Activated CD8-positive, alpha-beta memory T cell treated with anti-CD3 and anti-CD28 coated beads for 4 hours (primary cell): Measurements from ENCODE around the gene CEACAM18.
"Not testable (repeated sequence)": the region's sequence is repeated elsewhere in the genome, so short reads cannot be mapped to it uniquely, and the experiment has no call there.

ENCODE experiments used
- DNase-seq, 2 donors: peaks; one replicate each; pipeline ENCODE4 v3.0.0-alpha.2; 2020; ENCODE audit warnings: low read depth in 2 of 2

Gene CEACAM18

DNA sequence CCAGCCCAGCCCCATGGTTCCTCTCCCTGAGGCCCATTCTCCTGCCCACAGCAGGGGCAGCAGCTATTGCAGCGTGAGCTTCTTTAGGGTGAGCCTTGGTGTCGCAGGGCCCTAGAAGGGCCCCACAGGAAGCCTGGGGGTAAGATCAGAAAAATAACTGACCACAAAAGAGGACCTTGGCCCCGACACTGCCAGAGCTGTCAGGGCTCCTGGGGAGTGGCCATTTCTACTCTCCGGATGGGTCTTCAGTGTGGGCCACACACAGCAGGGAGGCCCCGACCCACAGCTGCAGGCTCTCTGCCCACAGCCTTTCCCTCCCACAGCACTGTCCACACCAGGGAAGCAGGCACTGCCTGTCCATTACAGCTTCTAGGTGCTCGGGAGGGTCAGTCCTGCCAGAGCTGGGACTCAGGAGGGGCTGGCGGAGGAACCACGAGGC lies 16.6 kb upstream of the CEACAM18 start:
- DNase-seq, result no peak

DNA sequence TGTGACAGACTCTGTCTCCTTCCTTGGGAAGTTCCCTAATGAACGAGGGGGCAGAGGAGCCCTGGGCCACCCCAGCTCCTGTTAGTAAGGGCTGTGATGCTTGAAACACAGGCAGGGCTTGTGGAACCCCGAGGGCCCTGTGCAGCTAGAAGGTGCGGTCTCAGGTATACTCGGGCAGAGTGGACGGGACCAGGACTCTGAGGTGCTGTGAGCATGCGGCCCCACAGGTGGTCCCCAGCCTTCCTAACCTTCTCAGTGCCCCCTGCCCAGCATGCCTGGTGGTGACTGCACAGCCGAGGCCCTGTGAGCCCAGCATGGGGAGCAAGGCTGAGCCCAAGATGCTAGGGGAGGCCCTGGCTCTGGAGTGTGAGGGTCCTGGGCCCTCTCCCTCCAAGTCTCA lies 16.1 kb upstream of the CEACAM18 start:
- no peak for DNase-seq

DNA sequence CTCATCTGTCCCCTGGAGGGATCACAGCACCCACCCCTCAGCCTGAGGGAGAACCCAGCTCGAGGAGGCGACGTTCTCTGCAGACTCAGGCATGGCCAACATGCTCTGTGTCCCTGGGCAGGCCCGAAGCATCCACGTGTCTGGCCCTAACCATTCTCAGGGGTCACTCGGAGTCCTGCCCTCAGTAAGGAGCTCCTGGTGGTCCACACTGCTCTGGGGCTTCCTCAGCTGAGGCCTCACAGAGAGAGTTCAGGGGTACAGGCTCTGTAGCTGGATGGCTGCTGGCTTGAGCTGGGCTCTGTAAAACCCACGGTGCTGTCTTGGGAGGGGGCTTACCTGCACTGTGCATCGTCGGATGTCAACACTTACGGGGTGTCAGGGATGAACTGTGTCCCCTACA lies 15.7 kb upstream of the CEACAM18 start:
- DNase-seq, result no peak

DNA sequence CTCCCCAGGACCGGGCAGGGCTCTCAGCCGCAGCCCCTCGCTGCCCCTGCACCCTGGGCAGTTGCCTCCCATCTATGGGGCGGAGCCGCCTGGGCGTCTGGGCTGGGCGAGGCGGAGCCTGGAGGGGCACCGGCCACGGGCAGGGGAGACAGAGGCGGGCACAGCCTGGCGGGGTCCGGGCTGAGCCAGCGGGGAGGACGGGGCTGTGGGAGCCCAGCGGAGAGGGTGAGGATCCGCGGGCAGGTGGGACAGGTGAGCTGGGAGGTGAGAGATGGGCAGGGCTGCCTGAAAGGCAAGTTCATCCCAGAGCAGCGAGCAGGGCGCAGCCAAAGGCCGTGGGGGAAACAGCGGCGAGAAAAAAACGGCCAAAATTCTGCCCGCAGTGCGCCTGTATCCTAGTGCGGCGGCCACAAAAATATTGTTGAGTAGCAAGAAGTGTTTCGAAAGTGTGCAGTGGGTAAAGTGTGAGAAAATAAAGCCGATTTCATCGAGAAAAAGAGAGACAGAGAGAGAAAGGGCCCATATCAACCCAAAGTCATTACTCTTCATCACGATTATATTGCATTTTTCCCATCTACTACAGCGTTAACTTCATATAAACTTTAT lies 14.3 kb upstream of the CEACAM18 start:
- not testable (repeated sequence) for DNase-seq

DNA sequence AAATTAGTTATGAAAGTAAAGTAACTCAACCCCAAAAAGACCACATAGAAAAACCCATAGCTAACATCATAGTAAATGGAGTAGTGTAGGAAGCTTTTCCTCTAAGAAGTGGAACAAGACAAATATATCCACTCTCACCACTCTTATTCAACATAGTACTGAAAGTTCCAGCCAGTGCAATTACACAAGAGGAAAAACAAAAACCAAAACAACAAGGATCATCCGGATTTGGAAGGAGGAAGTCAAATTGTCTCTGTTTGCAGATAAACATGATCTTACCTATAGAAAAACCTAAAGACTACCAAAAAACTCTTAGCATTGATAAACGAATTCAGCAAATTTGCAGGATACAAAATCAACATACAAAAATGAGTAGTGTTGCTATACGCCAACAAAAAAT lies 11.6 kb upstream of the CEACAM18 start:
- DNase-seq, result no peak

DNA sequence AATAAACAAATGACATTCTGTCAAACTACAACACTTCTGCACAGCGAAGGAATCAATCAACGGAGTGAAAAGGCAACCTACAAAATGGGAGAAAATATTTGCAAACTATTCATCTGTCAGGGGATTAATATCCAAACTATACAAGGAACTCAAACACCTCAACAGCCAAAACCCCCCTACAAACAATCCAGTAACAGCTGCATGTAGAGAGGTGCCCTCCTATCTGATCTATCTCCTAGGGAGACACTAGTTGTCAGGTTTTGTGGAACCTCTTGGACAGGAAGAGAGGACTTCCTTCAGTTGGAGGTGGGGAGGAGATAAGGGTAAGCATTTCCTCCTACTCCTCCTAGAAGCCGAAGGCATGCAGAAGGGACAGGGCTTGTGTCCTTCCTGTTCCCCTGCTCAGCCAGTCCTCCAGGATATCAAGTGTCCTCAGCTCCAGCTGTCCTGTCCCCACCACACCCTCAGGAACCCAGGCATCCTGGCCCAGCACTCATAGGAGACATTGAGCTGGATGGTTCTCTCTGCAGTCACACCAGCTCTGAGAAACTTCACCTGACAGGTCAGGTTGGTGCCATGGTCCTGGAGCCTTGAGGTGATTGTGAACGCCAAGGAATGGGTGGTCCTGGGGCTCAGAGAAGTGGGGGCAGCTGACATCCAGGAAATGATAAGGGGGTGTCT lies 10.3 kb upstream of the CEACAM18 start:
- DNase-seq, result no peak

DNA sequence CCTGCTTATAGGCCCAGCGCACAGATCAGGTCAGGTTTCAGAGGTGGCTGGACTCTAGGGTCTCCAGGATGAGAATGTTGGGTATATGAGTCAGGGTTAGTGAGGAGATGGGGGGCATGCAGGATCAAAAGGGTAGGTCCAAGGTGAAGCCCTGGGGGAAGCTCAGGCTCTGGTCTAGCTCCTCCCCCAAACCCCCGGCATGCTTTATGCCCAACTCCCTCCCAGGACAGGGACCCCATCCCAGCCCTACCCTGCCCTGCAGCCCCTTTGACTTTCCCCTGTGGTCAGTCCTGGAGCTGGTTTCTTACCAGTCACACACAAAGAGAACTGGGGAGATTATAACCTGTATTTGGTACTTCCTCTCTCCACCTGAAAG lies 9.8 kb upstream of the CEACAM18 start:
- DNase-seq, result no peak

DNA sequence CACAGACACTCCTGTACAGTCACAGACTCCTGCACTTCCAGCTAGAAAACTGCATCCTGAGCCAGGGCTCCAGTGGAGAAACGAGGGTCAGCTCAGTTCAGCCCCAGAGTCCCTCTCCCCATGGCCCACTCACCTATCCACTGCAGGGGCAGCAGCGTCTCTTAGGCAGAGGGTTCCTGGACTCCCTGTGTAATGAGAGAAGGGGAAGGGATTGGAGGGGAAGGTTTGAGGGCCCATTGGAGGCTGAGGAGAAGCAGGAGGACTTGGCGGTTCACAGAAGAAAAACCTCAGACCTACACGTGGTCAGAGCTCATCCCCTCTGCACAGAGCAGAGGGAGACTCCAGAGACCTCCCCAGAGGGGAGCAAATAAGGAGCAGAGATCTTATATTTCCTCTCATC lies 9.2 kb upstream of the CEACAM18 start:
- no peak for DNase-seq

DNA sequence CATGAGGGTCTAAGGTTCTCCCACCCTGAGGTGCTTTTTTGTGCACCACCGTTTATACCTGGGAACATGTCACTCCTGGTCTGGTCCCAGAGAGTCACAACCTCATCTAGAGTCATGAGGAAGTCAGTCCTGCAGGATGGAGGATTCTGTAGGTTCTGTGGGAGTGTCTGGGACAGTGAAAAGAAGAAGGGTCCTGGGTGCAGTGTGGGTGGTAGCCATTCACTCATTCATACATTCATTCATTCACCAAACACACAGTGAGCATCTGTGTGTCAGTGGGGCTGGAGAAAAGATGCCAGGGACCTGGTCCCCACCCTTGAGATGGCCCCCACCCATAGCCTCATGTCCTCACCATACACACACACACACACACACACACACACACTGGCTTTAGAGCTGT lies 8.7 kb upstream of the CEACAM18 start:
- no peak for DNase-seq

DNA sequence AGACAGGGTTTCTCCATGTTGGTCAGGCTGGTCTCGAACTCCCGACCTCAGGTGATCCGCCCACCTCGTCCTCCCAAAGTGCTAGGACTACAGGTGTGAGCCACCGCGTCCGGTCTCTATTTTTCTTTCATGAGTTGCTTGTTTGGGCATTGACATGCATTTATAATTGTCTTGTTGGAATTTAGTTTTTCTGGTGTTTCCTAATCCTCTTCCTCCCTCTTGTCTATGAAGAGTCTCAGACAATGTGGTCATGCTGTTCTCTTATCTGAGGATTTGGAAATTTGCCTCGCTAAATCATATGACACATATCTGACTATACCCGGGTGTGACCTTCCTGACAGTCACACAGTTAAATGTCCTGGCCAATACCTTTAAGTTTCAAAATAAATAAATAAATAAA lies 7.4 kb upstream of the CEACAM18 start:
- DNase-seq, result no peak

DNA sequence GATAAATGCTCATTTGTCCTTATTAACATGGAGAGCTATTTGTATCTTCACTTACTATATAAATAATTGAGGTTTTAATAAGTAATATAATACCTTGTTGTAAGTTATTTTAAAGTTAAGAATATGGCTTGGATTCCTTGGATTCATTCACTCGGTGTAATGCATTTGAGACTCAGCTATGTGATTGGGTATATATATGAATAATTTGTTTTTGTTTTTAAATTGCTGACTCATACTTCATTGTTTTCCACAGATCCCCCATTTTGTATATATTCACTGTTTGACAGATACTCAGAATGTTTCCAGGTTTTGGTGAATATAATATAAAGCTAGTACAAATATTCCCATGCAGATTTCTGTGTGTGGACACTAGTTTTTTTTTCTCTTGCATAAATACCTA lies 6.8 kb upstream of the CEACAM18 start:
- DNase-seq, result no peak

DNA sequence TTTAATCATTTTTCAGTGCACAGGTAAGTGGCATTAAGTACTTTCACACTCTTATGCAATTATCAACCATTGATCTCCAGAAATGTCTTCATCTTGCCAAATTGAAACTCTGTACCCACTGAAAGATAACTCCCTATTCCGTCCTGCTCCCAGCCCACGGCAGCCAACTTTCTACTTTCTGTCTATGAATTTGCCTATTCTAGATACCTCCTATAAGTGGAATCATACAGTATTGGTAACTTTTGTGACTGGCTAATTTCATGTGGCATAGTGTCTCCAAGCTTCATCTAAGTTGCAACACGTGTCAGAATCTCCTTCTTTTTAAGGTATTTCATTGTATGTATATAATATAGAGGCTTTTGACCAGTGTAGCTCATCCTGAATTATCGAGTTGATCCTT lies 5.7 kb upstream of the CEACAM18 start:
- DNase-seq, result no peak

DNA sequence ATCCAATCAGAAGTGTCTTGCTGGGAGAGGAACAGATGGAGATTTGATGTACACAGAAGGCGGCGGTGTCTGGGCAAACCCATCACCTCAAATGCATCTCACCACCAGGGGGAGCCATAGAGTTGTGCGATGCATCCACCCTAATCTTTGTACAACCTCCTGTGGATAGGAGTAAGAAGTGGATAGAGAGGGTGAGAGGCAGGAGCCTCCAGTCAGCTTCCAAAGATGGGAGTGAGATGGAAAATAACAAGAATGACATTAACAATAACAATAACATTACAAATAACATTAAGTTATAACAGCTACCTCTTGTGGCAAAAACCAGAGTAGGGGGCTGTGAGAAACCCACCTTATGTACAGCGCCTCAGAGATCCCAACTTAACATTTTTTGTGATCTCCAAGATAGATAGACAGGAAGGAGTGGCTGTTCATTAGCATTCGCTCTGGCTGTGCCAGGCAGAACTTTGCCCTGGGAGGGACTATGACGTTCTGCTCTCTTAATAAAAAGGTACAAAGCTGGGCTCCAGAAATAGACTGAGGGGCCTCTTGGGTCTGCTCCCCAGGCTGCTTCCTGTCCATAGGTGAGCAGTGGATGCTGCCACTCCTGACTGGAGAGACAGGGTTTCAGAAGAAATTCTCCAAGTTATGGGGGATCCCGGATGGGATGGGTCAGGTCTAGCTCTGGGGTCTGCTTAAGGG lies 5.2 kb upstream of the CEACAM18 start:
- DNase-seq, result peak; percentile 71 to 79

DNA sequence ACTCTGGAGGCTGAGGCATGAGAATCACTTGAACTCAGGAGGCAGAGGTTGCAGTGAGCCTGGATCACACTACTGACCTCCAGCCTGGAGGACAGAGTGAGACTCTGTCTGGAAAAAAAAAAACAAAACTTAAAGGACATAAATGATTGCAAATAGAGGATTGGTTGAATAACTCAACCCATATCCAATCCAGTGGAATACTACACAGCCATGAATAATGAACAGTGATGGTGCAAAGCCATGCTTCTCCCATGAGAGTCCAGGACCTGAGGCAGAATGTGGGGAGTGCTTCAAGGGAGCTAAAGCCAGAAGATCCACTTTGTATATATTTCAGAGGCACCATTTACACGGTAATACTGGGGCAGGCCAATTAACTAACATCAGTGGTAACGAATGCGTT lies 2.2 kb upstream of the CEACAM18 start:
- no peak for DNase-seq

DNA sequence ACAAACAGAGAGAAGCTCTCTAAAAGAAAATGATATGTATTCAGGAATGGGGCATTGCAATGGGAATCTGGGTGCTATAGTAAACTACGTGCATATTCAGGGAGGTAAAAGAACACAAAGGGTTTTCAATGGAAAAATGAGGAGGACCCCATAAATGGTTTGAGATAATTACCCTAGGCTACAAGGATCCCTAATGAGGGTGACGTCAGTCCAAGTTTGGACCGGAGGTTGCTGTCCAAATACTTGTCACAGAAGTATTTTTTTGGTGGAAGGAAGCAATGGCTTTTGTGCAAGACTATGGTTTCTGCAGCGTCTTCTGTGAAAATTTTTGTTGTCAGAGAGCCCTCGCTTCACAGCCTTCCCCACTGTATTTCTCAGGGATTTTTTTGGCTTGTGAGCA lies 995 bp upstream of the CEACAM18 start:
- DNase-seq, result no peak

DNA sequence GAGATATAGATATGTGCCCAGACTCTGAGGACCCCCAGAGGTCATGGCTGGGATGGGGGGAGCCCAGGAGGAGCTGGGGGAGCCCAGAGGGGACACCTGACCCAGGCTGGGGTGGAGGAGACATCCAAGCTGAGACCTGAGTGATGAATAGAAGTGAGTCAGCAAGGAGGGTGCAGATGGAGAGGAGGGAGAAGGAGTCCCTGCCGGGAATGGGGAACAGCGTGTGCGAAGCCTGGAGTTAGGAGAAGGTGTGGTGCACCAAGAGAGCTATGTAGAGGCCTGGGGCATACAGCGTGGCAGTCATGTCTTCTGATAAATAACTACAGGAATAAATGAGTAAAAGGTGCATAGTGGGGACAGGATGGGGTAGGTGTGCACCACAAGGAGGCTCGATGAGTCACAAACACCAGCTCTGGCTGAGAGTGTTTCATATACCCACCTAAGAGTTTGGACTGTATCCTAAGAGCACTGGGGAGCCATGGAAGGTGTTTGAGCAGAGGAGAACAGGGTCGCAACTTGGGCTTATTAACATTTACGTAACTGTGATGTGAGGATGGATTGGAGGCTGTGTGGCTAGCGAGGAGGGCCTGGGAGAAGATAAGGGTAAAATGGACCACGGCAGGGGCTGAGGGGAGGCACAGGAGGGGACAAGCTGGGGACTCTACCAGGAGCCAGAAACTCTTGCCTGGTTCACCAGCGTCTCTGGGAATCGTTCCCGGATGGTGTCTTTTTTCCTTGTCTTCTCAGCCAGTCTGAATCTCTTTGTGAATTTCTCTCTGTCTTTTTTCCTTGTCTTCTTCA lies 1.4 kb downstream of the CEACAM18 start:
- DNase-seq, result peak in 1 of 2 donors; percentile 15

DNA sequence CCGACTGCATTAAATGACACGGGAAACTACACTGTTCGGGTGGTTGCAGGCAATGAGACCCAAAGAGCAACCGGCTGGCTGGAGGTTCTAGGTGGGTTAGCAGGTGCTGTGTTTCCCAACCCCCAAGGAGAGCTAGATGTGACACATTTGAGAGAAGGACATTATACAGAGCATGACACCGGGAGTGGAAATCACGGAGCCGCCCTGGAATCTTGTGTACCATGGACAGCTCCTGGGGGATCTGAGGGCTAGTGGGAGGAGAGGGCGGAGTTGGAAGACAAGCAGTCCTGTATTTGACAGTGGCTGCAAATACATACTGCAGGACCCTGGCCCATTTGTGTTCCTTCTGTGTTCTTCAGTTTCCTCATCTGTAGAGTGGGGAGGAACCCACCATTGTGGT lies 2.3 kb downstream of the CEACAM18 start:
- no peak for DNase-seq

DNA sequence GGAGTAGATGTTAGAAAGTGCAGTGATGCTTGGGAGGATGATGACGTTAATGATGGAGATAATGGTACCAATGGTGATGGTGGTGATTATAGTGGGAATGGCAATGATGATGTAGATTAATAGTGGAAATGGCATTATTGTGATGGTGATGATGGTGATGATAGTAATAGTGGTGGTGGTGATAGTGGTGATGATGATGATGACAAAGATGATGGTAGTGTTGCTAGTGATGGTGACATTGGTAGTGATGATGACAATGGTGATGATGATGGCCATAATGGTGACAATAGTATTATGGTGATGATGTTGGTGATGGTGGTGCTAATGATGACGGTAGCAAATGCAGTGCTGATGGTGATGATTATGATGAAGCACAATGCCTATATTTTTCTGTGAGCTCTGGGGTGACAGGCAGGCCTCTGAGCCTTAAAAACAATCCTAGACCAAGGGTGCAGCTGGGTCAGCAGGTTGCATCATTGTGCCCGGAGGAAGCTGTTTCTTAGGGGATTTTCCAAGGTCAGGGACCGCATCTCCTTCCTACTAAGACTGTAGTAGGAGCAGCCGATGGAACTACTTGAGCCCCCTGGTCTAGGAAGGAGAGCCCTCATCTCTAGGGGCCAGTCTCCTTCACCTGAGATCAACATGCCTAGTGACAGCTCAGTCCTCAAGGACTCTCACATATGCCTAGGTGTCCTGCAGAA lies 7.8 kb downstream of the CEACAM18 start:
- DNase-seq, result no peak

DNA sequence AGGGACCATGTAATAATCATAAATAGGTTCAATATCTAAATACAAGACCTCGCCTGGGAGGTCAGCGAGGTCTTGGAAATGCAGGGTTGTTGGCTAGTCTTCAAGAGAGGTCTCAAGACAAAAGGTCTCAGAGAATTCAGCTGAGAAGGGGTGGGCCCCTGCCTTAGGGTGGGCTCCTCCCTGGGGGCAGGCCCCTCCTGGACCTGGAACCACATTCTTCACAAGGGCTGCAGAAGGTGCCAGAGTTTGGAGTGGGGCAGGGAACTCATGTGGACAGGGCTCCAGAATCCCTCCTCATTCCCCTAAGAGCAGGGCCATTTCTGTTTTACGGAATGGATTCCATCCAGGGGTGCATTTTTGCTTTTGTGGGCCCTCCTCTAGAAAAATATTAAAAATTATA lies 10.2 kb downstream of the CEACAM18 start:
- DNase-seq, result no peak

DNA sequence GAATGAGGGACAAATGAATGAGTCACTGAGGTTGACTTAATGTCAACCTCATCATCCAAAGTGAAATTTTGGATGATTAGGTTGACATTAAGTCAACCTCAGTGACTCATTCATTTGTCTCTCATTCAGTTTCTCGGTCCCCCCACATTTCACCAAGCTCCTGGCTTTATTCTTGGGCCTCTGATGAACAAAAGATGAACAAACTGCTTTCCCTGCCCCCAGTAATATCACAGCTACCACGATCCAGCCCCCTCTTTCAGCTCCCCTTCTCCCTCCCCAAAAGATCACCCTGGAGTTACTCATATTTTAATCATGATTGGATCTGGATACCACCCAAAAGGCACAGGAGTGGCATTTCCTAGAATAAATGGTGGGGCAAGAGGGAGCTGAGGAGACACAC lies 10.8 kb downstream of the CEACAM18 start:
- no peak for DNase-seq

DNA sequence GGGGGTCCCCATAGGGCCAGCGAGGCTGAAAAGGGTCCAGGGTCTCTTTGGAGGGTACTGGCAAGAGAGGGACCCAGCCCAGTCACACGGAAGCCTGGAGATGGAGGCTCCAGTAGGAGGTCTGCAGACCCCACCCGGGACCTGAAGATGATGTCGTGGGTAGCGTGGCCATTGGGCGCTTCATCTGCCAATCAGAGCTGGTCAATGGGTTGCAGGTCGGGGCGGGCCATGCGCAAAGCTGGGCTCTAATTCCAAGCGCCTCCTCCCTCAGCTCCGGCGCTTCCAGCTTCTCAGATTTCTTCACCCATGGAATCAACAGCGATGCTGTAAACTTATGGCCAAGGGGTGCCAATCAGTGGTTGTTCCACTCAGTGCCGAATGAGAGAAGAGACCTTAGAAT lies 12.3 kb downstream of the CEACAM18 start:
- DNase-seq, result no peak

DNA sequence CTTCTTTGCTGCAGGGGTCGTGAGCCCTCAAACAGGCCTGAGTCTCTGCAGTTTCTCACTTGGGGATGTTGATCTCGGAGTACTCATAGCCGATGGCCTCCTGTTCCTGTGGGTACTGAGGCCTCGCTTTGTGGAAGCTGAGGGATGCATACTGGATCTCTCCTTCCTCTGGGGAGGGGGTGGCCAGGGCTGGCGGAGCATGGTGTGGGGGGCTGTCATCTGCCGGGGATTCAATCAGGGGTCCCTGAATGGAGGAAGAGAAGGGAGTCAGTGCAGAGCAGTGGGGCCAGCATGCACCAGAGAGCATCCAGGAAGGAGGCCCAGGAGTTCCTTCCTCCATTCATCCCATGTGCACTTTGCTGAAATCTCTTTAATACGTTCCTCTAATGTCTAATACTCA lies 13.2 kb downstream of the CEACAM18 start:
- no peak for DNase-seq
